Vagina (tissue), 2 donors: ENCODE measurements around the gene GDNF. TPM values are rescaled to one million over a fixed set of nuclear protein-coding genes. Genes with fewer than 3 reads are reported as not detected.

ENCODE experiments used
- DNase-seq, 2 donors: peaks; one replicate each; pipeline ENCODE4 v3.0.0-alpha.2; 2017; ENCODE audit errors: extremely low spot score in 2 of 2
- H3K27ac ChIP-seq: fragments of 200-600 bp; sonication (generic); one replicate; pipeline ENCODE4 v1.5.1; 2019
- H3K27me3 ChIP-seq: fragments of 200-600 bp; sonication (generic); one replicate; pipeline ENCODE4 v1.5.1; 2019
- H3K36me3 ChIP-seq, 2 donors: fragments of 200-600 bp; sonication (generic); one replicate each; pipeline ENCODE4 v1.5.1; 2017 to 2019
- H3K4me1 ChIP-seq: fragments of 200-600 bp; sonication (generic); one replicate; pipeline ENCODE4 v1.5.1; 2019
- H3K4me3 ChIP-seq, 2 donors: fragments of 200-600 bp; sonication (generic); 1 replicate in 1 of 2; 2 replicates in 1 of 2; pipeline ENCODE4 v1.5.1; 2016 to 2019
- H3K9me3 ChIP-seq: fragments of 200-600 bp; sonication (generic); one replicate; pipeline ENCODE4 v1.5.1; 2019
- CTCF ChIP-seq, 3 experiments: fragments of 450-650 bp in 2 of 3; fragments of 200-600 bp in 1 of 3; sonication (generic) in 1 of 3; IDR thresholded peaks; one replicate each; pipeline ENCODE4 v1.5.1; 2017 to 2019; ENCODE audit warnings: antibody characterized with exemption in 3 of 3, mild to moderate bottlenecking in 2 of 3, moderate library complexity in 2 of 3
- POLR2A ChIP-seq, 2 donors: fragments of 450-650 bp; IDR thresholded peaks; one replicate each; pipeline ENCODE4 v1.6.1; 2017; ENCODE audit warnings: antibody characterized with exemption in 2 of 2, mild to moderate bottlenecking in 2 of 2, moderate library complexity in 2 of 2
- POLR2AphosphoS5 ChIP-seq, 2 donors: sonication (generic); formaldehyde crosslinking; IDR thresholded peaks; one replicate each; pipeline ENCODE4 v1.9.0; 2017; ENCODE audit warnings: antibody characterized with exemption in 2 of 2, mild to moderate bottlenecking in 2 of 2, low read depth in 1 of 2; ENCODE audit not compliant: insufficient read depth in 1 of 2
- intact Hi-C: fragments of 100-400 bp; cut with DNase I; formaldehyde crosslinking; loops from one replicate; pipeline ENCODE4 v1.15.1; 2023
- total RNA-seq: library from RNA; depleted of rRNA; stranded (reverse); fragments of >200 nt; gene quantifications from one replicate; pipeline ENCODE4 v1.2.3, GENCODE V29; 2016

Gene GDNF
- total RNA-seq, 1 donor from 2014 or later: 0.98 TPM

DNA sequence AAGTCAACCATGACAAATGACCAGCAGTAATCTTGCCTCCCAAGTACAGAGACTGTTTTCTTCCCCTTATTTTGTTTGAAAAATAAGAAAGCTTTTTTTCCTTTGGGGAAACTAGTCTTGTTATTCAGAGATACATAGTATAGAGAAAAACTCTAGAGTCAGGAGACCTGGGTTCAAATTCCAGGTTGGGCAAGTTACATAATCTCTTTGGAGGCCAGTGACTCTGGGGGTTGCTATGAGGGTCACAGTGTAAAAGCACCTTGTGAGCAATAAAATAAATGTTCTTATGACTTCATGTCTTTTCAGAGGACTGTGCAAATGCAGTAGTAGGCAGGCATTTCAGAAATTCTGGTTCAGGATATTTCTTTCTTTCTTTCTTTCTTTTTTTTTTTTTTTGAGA, 71.5 kb downstream of the GDNF start:
- no peaks in the 10 kb centered on the region for H3K27me3 ChIP-seq
- intact Hi-C loops: no loop called here
- H3K4me3 ChIP-seq: no peak overlapping the region
- TF ChIP-seq POLR2AphosphoS5 (IDR thresholded peaks at IDR 0.05; ENCODE audit: insufficient read depth in 1 of 2, low read depth in 1 of 2) (no peak), POLR2A (IDR thresholded peaks at IDR 0.05) (no peak), CTCF (IDR thresholded peaks at IDR 0.05) (no peak)
- H3K27ac ChIP-seq: no peak overlapping the region
- no peaks in the 10 kb centered on the region for H3K9me3 ChIP-seq
- no peaks in the 10 kb centered on the region for H3K4me1 ChIP-seq
- no peak for DNase-seq
- no peaks in the 10 kb centered on the region for H3K36me3 ChIP-seq

- Histone ChIP-seq H3K9me3 (no peaks in the 10 kb centered on the region), H3K27me3 (no peaks in the 10 kb centered on the region), H3K4me3 (no peak overlapping the region), H3K27ac (no peak overlapping the region), H3K4me1 (no peaks in the 10 kb centered on the region), H3K36me3 (no peaks in the 10 kb centered on the region)
- intact Hi-C loops: no loop called here
- TF ChIP-seq POLR2A (IDR thresholded peaks at IDR 0.05): no peak
- TF ChIP-seq CTCF (IDR thresholded peaks at IDR 0.05): no peak
- TF ChIP-seq POLR2AphosphoS5 (IDR thresholded peaks at IDR 0.05; ENCODE audit: insufficient read depth in 1 of 2, low read depth in 1 of 2): no peak
- no peak for DNase-seq
Observed at GRCh38 chr5:37767961-37768360, 71.9 kb downstream of the GDNF start.

DNA sequence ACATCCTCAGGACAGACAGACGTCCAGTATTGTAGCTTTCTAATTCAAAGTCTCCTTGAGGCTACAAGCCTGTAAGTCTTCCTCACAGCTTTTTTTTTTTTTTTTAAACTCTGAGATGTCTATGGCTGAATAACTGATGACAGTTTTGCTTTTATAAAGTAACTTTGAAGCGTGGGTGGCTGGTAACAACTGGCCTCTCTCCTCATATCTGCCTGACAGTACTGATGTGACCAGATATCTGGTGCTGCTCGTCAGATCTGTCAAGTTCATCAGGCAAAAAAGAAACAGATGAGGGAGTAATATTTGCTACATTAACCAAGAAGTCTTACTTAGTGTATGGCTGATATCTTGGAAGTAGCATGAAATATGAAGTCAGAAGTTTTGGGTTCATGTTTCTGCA, 72.6 kb downstream of the GDNF start:
- TF ChIP-seq POLR2A (IDR thresholded peaks at IDR 0.05) (no peak), CTCF (IDR thresholded peaks at IDR 0.05) (no peak), POLR2AphosphoS5 (IDR thresholded peaks at IDR 0.05; ENCODE audit: insufficient read depth in 1 of 2, low read depth in 1 of 2) (no peak)
- intact Hi-C loops: no loop called here
- Histone ChIP-seq H3K9me3 (no peaks in the 10 kb centered on the region), H3K4me1 (no peaks in the 10 kb centered on the region), H3K36me3 (no peaks in the 10 kb centered on the region), H3K27me3 (no peaks in the 10 kb centered on the region), H3K4me3 (no peak overlapping the region), H3K27ac (no peak overlapping the region)
- DNase-seq: no peak
